HepG2 (cell line): ENCODE measurements around the gene SEMA3B. TPM values are rescaled to one million over a fixed set of nuclear protein-coding genes. Genes with fewer than 3 reads are reported as not detected.

Experiments used
- ARID5B ChIP-seq: IDR thresholded peaks from 2 replicates; pipeline ENCODE4 v1.4.0; 2020; ENCODE audit warnings: mild to moderate bottlenecking, missing genetic modification reagents
- ATF4 ChIP-seq, 2 experiments: fragments of 450-650 bp in 1 of 2; sonication (generic) in 1 of 2; formaldehyde crosslinking; IDR thresholded peaks; 2 replicates each; pipeline versions ENCODE4 v1.5.0 to v1.8.0; 2020 to 2022; ENCODE audit warnings: mild to moderate bottlenecking in 1 of 2, missing genetic modification reagents in 1 of 2
- BCL6 ChIP-seq: IDR thresholded peaks from 2 replicates; pipeline ENCODE4 v1.6.1; 2016; ENCODE audit warnings: missing genetic modification reagents, missing compliant biosample characterization
- ESRRA ChIP-seq: sonication (generic); formaldehyde crosslinking; IDR thresholded peaks from 2 replicates; pipeline ENCODE4 v1.5.1; 2020; ENCODE audit warnings: mild to moderate bottlenecking, low read depth, missing genetic modification reagents
- GABPA ChIP-seq, 2 experiments: IDR thresholded peaks; 2 replicates each; pipeline ENCODE4 v1.6.1; 2011 to 2016; ENCODE audit warnings: low read depth in 2 of 2, low read length in 1 of 2, missing biosample characterization in 1 of 2, missing genetic modification characterization in 1 of 2
- HDAC2 ChIP-seq: sonication (generic); formaldehyde crosslinking; IDR thresholded peaks from 2 replicates; pipeline ENCODE4 v1.4.0; 2020; ENCODE audit warnings: missing genetic modification reagents
- IRF2 ChIP-seq: IDR thresholded peaks from 2 replicates; pipeline ENCODE4 v1.6.1; 2018; ENCODE audit warnings: missing genetic modification reagents, missing compliant biosample characterization
- POLR2A ChIP-seq, 2 experiments: IDR thresholded peaks; 2 replicates each; pipeline ENCODE4 v1.6.1; 2011; ENCODE audit warnings: low read depth in 2 of 2, low read length in 2 of 2, mild to moderate bottlenecking in 1 of 2, moderate library complexity in 1 of 2; ENCODE audit not compliant: insufficient read depth in 1 of 2
- POLR2AphosphoS5 ChIP-seq: IDR thresholded peaks from 2 replicates; pipeline ENCODE4 v1.6.1; 2012; ENCODE audit warnings: low read depth, low read length
- RXRB ChIP-seq: IDR thresholded peaks from 2 replicates; pipeline ENCODE4 v1.6.1; 2016; ENCODE audit warnings: borderline replicate concordance, missing genetic modification reagents, missing compliant biosample characterization
- SMAD9 ChIP-seq: sonication (generic); formaldehyde crosslinking; IDR thresholded peaks from 2 replicates; pipeline ENCODE4 v1.5.1; 2020; ENCODE audit warnings: mild to moderate bottlenecking, missing genetic modification reagents
- TARDBP ChIP-seq: sonication (generic); formaldehyde crosslinking; IDR thresholded peaks from 2 replicates; pipeline ENCODE4 v1.8.0; 2022; ENCODE audit warnings: mild to moderate bottlenecking, missing genetic modification reagents
- TCF7 ChIP-seq: sonication (generic); IDR thresholded peaks from 2 replicates; pipeline ENCODE4 v1.6.1; 2016; ENCODE audit warnings: antibody characterized with exemption, low read depth
- TSC22D2 ChIP-seq: sonication (generic); formaldehyde crosslinking; IDR thresholded peaks from 2 replicates; pipeline ENCODE4 v1.5.1; 2020; ENCODE audit warnings: missing genetic modification reagents, mild to moderate bottlenecking, borderline replicate concordance
- ZNF17 ChIP-seq: sonication (generic); formaldehyde crosslinking; IDR thresholded peaks from 2 replicates; pipeline ENCODE4 v1.5.0; 2020; ENCODE audit warnings: mild to moderate bottlenecking, missing genetic modification reagents
- ZNF224 ChIP-seq: sonication (generic); formaldehyde crosslinking; IDR thresholded peaks from 2 replicates; pipeline ENCODE4 v1.5.0; 2020; ENCODE audit warnings: mild to moderate bottlenecking, missing genetic modification reagents
- ZNF589 ChIP-seq: sonication (generic); formaldehyde crosslinking; conservative IDR thresholded peaks from 2 replicates; pipeline ENCODE4 v1.8.0; 2022; ENCODE audit warnings: mild to moderate bottlenecking, moderate library complexity, missing genetic modification reagents
- ZSCAN21 ChIP-seq: sonication (generic); formaldehyde crosslinking; IDR thresholded peaks from 2 replicates; pipeline ENCODE4 v1.8.0; 2022; ENCODE audit warnings: mild to moderate bottlenecking, missing genetic modification reagents, moderate library complexity, borderline replicate concordance
- polyA plus RNA-seq, 8 experiments: library from polyadenylated mRNA; depleted of rRNA in 3 of 8; stranded (reverse) in 7 of 8; unstranded in 1 of 8; fragments of >200 nt; fragmentation: Illumina TruSeq in 4 of 8; extraction: Trizol in 4 of 8; gene quantifications; 2 replicates each; pipeline versions ENCODE4 v1.2.1 to v1.2.3, GENCODE V29; 2011 to 2016; ENCODE audit warnings: low read depth in 4 of 8, missing spikeins in 1 of 8, mixed read lengths in 1 of 8; ENCODE audit not compliant: insufficient read depth in 1 of 8
- total RNA-seq, 5 experiments: library from RNA; depleted of rRNA; stranded (reverse); fragments of >200 nt; fragmentation: Illumina TruSeq; extraction: Trizol; gene quantifications; 2 replicates each; pipeline ENCODE4 v1.2.3, GENCODE V29; 2016; ENCODE audit warnings: low read depth in 1 of 5

Gene SEMA3B
- total and polyA plus RNA-seq, 2 of the 13 experiments (the other 11 are each of a cell fraction or from before 2014, with no cell fraction given), result 93.2 to 158 TPM

DNA sequence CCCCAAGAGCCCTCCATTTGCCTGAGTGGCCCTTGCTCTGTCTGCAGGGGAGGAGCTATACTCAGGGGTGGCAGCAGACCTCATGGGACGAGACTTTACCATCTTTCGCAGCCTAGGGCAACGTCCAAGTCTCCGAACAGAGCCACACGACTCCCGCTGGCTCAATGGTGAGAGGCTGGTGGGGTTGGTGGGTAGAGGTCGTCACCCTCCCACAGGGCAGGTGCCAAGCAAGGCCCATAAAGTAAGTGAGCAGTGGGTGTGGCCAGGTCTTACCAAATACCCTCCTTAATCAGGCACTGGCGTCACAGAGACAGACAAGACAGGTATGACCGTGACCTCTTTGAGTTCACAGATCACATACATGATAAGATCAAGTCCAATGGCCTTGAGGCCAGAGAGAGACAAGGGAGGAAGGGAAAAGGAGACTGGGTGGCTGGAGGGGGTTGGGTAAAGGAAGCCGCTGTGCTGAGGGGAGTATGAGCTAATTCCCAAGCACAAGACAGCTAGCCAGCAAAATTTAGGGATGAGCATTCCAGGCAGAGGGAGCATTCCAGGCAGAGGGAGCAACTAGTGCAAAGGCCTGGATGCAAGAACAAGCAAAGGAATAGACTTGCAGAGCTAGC, 2.5 kb downstream of the SEMA3B start (continued):
- TF ChIP-seq POLR2A (IDR thresholded peaks at IDR 0.05; ENCODE audit: insufficient read depth in 1 of 2, low read depth in 2 of 2, low read length in 2 of 2) (peak in 1 of 2 experiments; percentile 86; a peak in 2 of 4 replicates), TARDBP (CRISPR knock-in tag) (0 out of 2 replicates have a peak, but pooled peaks have one; percentile 43), ZNF17 (CRISPR knock-in tag) (no peak), TCF7 (peak; percentile 28; the same call in 1 of the 2 replicates), HDAC2 (CRISPR knock-in tag) (peak; percentile 77), ZSCAN21 (CRISPR knock-in tag) (no peak), IRF2 (CRISPR knock-in tag) (0 out of 2 replicates have a peak, but pooled peaks have one; percentile 40), ZNF589 (CRISPR knock-in tag) (0 out of 2 replicates have a peak, but pooled peaks have one; percentile 42), ARID5B (CRISPR knock-in tag) (peak; percentile 69), GABPA (IDR thresholded peaks at IDR 0.05; ENCODE audit: low read depth, low read length) (no peak), GABPA (CRISPR knock-in tag; IDR thresholded peaks at IDR 0.05; ENCODE audit: low read depth) (peak; percentile 33; the same call in 1 of the 2 replicates), ESRRA (no peak), SMAD9 (CRISPR knock-in tag) (no peak), RXRB (peak; percentile 82), BCL6 (CRISPR knock-in tag) (peak; percentile 59; the same call in 1 of the 2 replicates), POLR2AphosphoS5 (peak; percentile 58), TSC22D2 (CRISPR knock-in tag) (no peak), ZNF224 (CRISPR knock-in tag) (no peak), ATF4 (CRISPR knock-in tag; IDR thresholded peaks at IDR 0.05) (no peak)
